Subcutaneous abdominal adipose tissue (tissue), 5 donors: ENCODE measurements around the gene EEF1AKMT3.
A peak's percentile ranks its signal among the peaks of the same experiment; 100 is the strongest.

Source experiments
- H3K27ac ChIP-seq: one replicate; pipeline ENCODE4 v1.7.0; 2013; ENCODE audit warnings: low read depth, mild to moderate bottlenecking, inconsistent platforms, low read length, moderate library complexity
- H3K27me3 ChIP-seq, 5 donors: one replicate each; pipeline ENCODE4 v1.7.0; 2013; ENCODE audit warnings: low read length in 5 of 5, inconsistent platforms in 1 of 5; ENCODE audit not compliant: control insufficient read depth in 5 of 5, insufficient read depth in 4 of 5
- H3K36me3 ChIP-seq, 5 donors: one replicate each; pipeline ENCODE4 v1.7.0; 2013; ENCODE audit warnings: low read length in 5 of 5; ENCODE audit not compliant: control insufficient read depth in 5 of 5, insufficient read depth in 5 of 5
- H3K4me1 ChIP-seq, 5 donors: one replicate each; pipeline ENCODE4 v1.7.0; 2013; ENCODE audit warnings: low read length in 5 of 5, mild to moderate bottlenecking in 3 of 5, moderate library complexity in 1 of 5; ENCODE audit not compliant: control insufficient read depth in 5 of 5, insufficient read depth in 5 of 5
- H3K4me3 ChIP-seq, 5 donors: one replicate each; pipeline ENCODE4 v1.7.0; 2013; ENCODE audit warnings: low read length in 5 of 5, low read depth in 1 of 5
- H3K9ac ChIP-seq, 5 donors: one replicate each; pipeline ENCODE4 v1.7.0; 2013; ENCODE audit warnings: low read length in 5 of 5, mild to moderate bottlenecking in 4 of 5, moderate library complexity in 3 of 5
- H3K9me3 ChIP-seq, 5 donors: one replicate each; pipeline ENCODE4 v1.7.0; 2013; ENCODE audit warnings: low read length in 5 of 5; ENCODE audit not compliant: control insufficient read depth in 5 of 5
- donor health status: healthy.
- donor health status: healthy.
- donor health status: healthy.
- donor health status: healthy.
- donor health status: healthy.

Gene EEF1AKMT3

DNA sequence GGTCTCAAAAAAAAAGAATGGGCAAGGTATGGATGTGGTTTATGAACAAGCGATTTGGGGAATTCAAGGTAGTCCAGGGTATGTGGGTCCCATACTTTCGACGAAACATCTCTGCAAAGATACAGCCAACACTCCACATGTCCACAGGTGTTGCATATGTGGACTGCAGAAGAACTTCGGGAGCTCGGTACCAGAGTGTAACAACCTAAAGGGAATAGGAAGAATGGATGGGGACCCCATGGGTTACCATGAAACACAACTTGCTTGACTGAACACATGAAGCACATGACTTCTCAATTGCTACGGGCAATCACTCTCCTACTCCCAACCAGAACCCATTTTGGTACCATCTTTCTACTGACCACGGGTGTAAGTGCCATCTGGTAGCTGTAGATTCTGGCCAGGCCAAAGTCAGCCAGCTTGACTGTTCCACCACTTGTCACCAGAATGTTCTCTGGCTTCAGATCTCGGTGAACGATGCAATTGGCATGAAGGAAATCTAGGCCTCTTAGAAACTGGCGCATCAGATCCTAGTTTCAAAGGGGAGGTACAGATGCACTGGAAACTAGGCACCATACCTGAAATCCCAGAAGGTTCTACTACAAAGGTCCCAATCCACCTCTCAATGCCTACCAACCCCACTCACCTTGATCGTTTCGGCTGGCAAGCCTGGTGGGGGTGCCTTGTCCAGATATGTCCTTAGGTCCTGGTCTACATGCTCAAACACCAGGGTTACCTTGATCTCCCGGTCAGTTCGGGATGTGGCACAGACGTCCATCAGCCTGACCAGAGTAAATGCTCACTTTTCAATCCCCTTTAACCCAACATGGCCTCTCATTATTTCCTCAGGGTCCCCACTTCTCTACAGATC lies 21.6 kb upstream of the EEF1AKMT3 start:
- H3K4me3 ChIP-seq, result peak overlapping the region; percentile 66 to 92 (median 81)
- no peaks in the 10 kb centered on the region for H3K9me3 ChIP-seq
- H3K4me1 ChIP-seq, result peaks cover 9 to 37% (median 30%) of the 10 kb centered on the region in 5 donors
- peak overlapping the region; percentile 94 for H3K27ac ChIP-seq
- H3K27me3 ChIP-seq, result no peaks in the 10 kb centered on the region
- H3K9ac ChIP-seq, result peak overlapping the region; percentile 74 to 92 (median 86)
- peaks cover 13 to 44% (median 31%) of the 10 kb centered on the region in 5 donors for H3K36me3 ChIP-seq

DNA sequence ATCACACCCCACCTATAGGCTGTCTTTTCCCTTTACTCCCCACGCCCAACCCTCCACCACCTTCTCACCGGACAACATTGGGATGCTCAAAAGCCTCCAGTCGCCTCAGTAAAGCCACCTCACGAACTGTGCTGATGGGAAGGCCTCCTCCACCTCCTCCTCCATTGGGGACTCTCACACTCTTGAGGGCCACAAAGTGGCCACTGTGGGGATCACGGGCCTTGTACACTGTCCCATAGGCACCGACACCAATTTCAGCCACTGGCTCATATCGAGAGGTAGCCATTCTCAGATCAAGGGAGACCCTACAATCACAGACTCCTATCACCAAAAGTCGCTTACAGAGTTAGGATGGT lies 21.0 kb upstream of the EEF1AKMT3 start:
- Histone ChIP-seq H3K4me1 (peaks cover 9 to 37% (median 34%) of the 10 kb centered on the region in 5 donors), H3K27me3 (no peaks in the 10 kb centered on the region), H3K9me3 (no peaks in the 10 kb centered on the region), H3K4me3 (peak overlapping the region; percentile 66 to 92 (median 81)), H3K9ac (peak overlapping the region; percentile 74 to 92 (median 86)), H3K36me3 (peaks cover 13 to 42% (median 31%) of the 10 kb centered on the region in 5 donors), H3K27ac (peak overlapping the region; percentile 94)

DNA sequence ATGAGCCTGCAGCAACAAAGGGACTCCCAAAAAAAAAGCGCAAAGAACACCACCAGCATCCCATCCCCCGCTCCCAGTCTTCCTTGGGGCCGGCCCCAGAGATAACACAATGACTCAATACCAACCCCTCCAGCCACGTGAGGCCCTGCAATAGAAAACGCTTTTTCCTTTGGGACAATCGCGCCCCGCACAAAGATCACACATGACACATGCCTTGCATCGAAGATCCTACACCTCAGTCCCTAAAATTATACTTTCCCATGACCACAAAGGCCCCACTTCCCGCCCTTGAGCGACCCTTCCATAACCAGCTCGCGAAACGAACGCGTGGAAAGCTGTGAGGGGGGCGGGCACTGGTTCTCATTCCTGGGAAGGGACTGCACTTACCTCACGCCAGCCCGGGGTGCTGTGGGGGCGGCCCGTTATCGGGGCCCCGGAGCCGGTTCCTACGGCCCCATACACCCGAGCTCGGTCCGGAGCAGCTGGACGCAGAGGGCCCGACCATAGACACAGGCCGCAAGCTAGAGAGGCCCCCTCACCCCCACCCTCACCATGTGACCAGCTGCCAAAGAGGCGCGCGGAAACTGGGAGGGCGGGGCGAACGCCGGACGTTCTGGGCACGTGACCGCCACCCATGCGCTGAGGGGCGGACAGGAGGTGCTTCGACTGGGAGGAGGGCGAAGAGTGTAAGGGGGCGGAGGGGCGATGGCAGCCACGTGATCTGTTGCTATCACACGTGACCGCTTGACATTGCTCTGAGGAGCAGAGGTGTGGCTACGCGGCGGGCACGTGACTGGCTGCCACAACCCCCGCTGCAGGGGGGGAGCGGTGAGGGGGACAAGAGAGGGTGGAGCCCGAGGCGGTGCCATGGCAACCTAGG lies 20.4 kb upstream of the EEF1AKMT3 start, which contains the start of gene CDK4:
Gene CDK4 (minus strand): TSS at position 523 of the 880 bp plus-strand sequence. CDS start 593 bp downstream, outside the sequence.
- peaks cover 11 to 36% (median 27%) of the 10 kb centered on the region in 5 donors for H3K36me3 ChIP-seq
- no peaks in the 10 kb centered on the region for H3K27me3 ChIP-seq
- H3K27ac ChIP-seq, result peak within 1 kb of the TSS; percentile 94
- H3K4me3 ChIP-seq, result peak within 1 kb of the TSS; percentile 66 to 92 (median 81)
- H3K4me1 ChIP-seq, result peaks cover 9 to 42% (median 35%) of the 10 kb centered on the region in 5 donors
- peak within 1 kb of the TSS; percentile 74 to 92 (median 86) for H3K9ac ChIP-seq
- no peaks in the 10 kb centered on the region for H3K9me3 ChIP-seq

DNA sequence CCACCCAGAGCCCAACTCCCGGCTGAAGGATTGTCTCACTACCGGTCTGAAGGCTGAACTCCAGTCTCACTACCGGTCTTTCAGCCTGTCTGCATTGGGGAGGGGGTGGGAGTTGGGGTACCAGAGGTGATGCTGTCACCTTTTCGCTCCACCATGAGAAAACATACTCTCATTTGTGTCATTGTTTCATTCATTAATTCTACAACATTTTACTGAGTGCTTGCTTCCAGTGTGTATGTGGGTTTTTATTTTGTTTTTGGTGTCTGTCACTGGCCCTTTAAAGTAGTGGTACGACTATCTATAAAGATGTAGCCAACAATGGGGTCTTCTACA lies 19.8 kb upstream of the EEF1AKMT3 start:
- Histone ChIP-seq H3K9ac (no peak overlapping the region), H3K9me3 (peaks cover 0 to under 1% (median 0%) of the 10 kb centered on the region in 5 donors), H3K4me3 (peak overlapping the region; percentile 42 to 83 (median 66)), H3K4me1 (peaks cover 9 to 42% (median 35%) of the 10 kb centered on the region in 5 donors), H3K27me3 (no peaks in the 10 kb centered on the region), H3K27ac (peak overlapping the region; percentile 7), H3K36me3 (peaks cover 5 to 31% (median 24%) of the 10 kb centered on the region in 5 donors)

DNA sequence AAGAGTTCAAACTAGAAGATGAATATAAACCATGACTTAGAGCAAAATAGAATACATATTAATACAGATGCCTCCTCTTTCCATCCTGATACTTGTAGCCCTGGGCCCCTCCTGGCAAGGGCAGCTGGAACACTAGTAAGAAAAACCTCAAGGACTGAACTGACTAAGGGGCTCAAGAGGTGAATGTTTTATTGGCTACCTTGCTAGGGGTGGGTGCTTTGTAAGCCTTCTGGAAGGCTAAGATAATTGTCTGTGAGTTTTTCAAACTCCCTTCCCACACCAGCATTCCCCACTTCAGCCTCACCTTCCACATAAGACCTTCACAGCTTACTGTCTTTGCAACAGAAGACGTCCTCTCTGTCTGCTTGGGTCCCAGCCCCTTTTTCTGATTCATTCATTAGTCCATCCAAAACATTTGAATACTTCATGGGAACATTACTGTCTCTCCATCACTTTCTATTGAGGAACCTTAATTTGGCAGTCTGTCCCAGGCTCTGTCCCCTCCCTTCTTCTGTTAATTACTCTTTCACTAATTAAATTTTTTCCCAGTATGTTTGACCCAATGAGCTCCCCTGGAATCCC lies 18.6 kb upstream of the EEF1AKMT3 start:
- peaks cover 0 to 32% (median 24%) of the 10 kb centered on the region in 5 donors for H3K36me3 ChIP-seq
- peaks cover 0 to 12% (median 3%) of the 10 kb centered on the region in 5 donors for H3K9me3 ChIP-seq
- no peak overlapping the region for H3K9ac ChIP-seq
- no peaks in the 10 kb centered on the region for H3K27me3 ChIP-seq
- peaks cover 9 to 42% (median 35%) of the 10 kb centered on the region in 5 donors for H3K4me1 ChIP-seq
- no peak overlapping the region for H3K27ac ChIP-seq
- no peak overlapping the region for H3K4me3 ChIP-seq

DNA sequence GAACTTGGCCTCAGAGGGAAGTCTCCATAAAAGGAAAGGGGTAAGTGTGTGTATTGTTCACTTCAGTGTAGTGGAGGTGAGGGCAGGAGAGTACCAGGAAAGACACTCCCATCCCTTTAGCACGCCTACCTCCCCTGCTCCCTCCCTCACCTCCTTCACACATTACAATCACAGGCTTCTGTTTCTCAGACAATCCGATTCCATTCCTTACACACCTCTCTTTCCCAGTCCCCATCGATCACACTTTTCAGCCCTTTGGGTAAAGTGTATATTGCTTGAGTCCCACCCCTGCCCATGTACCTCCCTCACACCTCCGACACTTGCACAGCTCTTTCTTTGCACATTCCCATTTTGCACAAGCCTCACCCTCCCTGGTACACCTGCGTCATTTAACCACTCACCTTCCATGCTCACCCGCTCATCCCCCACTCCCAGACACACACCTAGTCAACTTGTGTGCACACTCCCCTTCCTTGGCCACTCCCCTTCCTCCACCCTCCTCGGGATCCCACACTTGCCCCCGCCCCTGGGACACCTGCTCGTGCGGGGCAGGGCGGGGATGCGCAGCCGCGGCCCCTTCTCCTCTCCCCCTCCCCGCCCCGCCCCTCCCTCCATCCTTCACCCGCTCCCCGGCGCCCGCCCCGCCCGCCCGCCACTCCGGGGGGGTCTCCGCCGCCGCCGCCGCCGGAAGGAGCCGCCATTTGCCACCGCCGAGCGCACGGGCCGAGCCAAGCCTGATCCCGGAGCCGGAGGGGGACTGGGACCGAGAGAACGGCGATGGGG lies 17.8 kb upstream of the EEF1AKMT3 start, which contains the start of gene MARCHF9:
Gene MARCHF9 (plus strand): TSS at position 693 of the 783 bp plus-strand sequence. CDS start 426 bp downstream, outside the sequence.
- H3K4me1 ChIP-seq, result peaks cover 9 to 42% (median 35%) of the 10 kb centered on the region in 5 donors
- peak within 1 kb of the TSS; percentile 58 to 76 (median 69) for H3K4me3 ChIP-seq
- H3K9ac ChIP-seq, result peak within 1 kb of the TSS in 4 of 5 donors; percentile 17 to 77 (median 70)
- peaks cover 0 to 16% (median 3%) of the 10 kb centered on the region in 5 donors for H3K9me3 ChIP-seq
- H3K27me3 ChIP-seq, result no peaks in the 10 kb centered on the region
- no peak within 1 kb of the TSS for H3K27ac ChIP-seq
- peaks cover 0 to 30% (median 21%) of the 10 kb centered on the region in 5 donors for H3K36me3 ChIP-seq

DNA sequence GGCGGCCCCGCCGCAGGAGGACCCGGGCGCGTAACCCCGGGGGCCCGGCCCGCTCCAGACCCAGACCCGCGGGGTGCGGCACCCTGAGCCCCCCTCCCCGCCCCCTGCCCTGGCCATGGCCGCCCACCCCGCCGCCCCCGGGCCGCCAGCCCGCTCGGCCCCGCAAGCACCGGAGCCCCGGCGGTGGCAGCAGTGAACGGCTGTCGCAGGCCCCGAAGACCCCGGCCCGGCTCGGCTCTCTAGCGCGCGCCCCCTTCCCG lies 17.3 kb upstream of the EEF1AKMT3 start:
- Histone ChIP-seq H3K27ac (no peak overlapping the region), H3K4me1 (peaks cover 9 to 42% (median 35%) of the 10 kb centered on the region in 5 donors), H3K27me3 (no peaks in the 10 kb centered on the region), H3K9ac (no peak overlapping the region), H3K4me3 (peak overlapping the region in 3 of 5 donors; percentile 69 to 73 (median 69)), H3K36me3 (peaks cover 0 to 26% (median 20%) of the 10 kb centered on the region in 5 donors), H3K9me3 (peaks cover 0 to 16% (median 3%) of the 10 kb centered on the region in 5 donors)

DNA sequence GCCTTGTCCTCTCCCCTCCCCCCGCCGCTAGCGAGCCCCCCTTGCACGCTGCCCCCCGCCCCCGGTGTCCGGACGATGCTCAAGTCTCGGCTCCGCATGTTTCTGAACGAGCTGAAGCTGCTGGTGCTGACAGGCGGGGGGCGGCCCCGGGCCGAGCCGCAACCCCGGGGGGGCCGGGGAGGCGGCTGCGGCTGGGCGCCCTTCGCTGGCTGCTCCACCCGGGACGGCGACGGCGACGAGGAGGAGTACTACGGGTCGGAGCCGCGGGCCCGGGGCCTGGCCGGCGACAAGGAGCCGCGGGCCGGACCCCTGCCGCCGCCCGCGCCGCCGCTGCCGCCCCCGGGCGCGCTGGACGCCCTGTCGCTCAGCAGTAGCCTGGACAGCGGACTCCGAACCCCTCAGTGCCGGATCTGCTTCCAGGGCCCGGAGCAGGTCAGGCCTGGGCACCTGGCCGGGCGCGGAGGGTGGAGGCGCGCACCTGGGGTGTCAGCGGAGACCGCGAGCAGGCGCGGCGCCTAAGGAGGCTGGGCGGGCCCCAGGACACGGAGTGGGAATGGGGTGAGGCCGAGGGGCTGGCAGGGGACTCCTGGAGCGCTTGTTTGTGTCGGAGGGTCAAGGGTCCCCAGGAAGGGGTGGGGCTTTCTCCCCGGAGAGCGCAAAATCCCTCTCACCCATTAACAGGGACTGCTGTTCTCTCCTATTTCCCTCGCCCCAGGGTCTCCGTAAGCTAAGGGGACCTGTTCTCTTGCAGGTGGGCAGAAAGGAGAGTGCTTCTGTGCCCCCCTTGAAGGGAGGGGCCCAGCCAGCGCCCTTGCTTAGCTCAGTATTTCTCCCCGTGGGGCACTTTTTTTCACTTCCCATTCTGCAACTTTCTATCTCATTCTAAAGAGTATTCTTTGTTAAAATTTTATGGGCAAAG lies 16.7 kb upstream of the EEF1AKMT3 start:
- Histone ChIP-seq H3K4me1 (peaks cover 9 to 42% (median 33%) of the 10 kb centered on the region in 5 donors), H3K36me3 (peaks cover 0 to 20% (median 15%) of the 10 kb centered on the region in 5 donors), H3K9me3 (peaks cover 0 to 16% (median 3%) of the 10 kb centered on the region in 5 donors), H3K27me3 (no peaks in the 10 kb centered on the region), H3K27ac (no peak overlapping the region), H3K9ac (peak overlapping the region in 4 of 5 donors; percentile 17 to 77 (median 70)), H3K4me3 (peak overlapping the region; percentile 52 to 76 (median 69))
